GM12878 (cell line): Measurements from ENCODE around the gene ZBTB44. TPM values are rescaled to one million over a fixed set of nuclear protein-coding genes. Genes with fewer than 3 reads are reported as not detected.

Experiments
- ATAC-seq: fragments of 200-7000 bp; cut with Tn5 transposase; 3 replicates; pipeline ENCODE4 v1.9.1; 2020; ENCODE audit warnings: mild to moderate bottlenecking, moderate library complexity
- BruUV-seq: library from RNA; stranded (reverse); fragments of 400-500 nt; replicated peaks from 2 replicates; lab custom pipeline; 2021; lab: Mats Ljungman, UMichigan
- CTCF ChIA-PET: fragments of 300-600 bp; sonication (Branson Sonifier 250); formaldehyde crosslinking; extraction: SDS; loops from one replicate; lab custom pipeline; 2021; ENCODE audit warnings: inconsistent platforms; lab: Yijun Ruan, JAX
- POLR2A ChIA-PET: fragments of 350-600 bp; formaldehyde crosslinking; extraction: SDS; loops from one replicate; lab custom pipeline; 2021; ENCODE audit warnings: inconsistent platforms; lab: Charles Lee
- RAD21 ChIA-PET: fragments of 300-600 bp; sonication (Branson Sonifier 250); formaldehyde crosslinking; loops from one replicate; lab custom pipeline; 2023; ENCODE audit warnings: antibody characterized with exemption; ENCODE audit not compliant: unreplicated experiment; lab: Charles Lee
- SMC1A ChIA-PET: fragments of 300-600 bp; sonication (Branson Sonifier 250); formaldehyde crosslinking; loops from one replicate; lab custom pipeline; 2023; ENCODE audit not compliant: unreplicated experiment, uncharacterized antibody; lab: Charles Lee
- DNase-seq: peaks from one replicate; pipeline ENCODE4 v3.0.0-alpha.2; 2011; ENCODE audit warnings: low read depth, low spot score
- FAIRE-seq: peaks from 3 replicates; lab custom pipeline; 2011; peaks lifted over from hg19 to GRCh38; lab: Jason Lieb, UNC
- H2AFZ ChIP-seq: 2 replicates; pipeline ENCODE4 v1.6.0; 2011; ENCODE audit warnings: low read depth, low read length, control low read depth; ENCODE audit not compliant: control insufficient read depth
- H3K27ac ChIP-seq: 2 replicates; pipeline ENCODE4 v1.5.1; 2011; ENCODE audit warnings: control low read depth; ENCODE audit not compliant: control insufficient read depth, insufficient read depth
- H3K27me3 ChIP-seq, 2 experiments: replicated peaks in 1 of 2; 2 replicates each; pipeline versions ENCODE4 v1.6.0 to v1.6.1; 2011; ENCODE audit warnings: low read length in 1 of 2; ENCODE audit not compliant: control insufficient read depth in 2 of 2, insufficient read depth in 2 of 2
- H3K36me3 ChIP-seq, 2 experiments: 2 replicates each; pipeline ENCODE4 v1.5.1; 2011; ENCODE audit warnings: low read length in 1 of 2; ENCODE audit not compliant: control insufficient read depth in 2 of 2, insufficient read depth in 2 of 2
- H3K4me1 ChIP-seq: 2 replicates; pipeline ENCODE4 v1.6.1; 2011; ENCODE audit warnings: mild to moderate bottlenecking, low read length, moderate library complexity, mixed read lengths; ENCODE audit not compliant: control insufficient read depth, insufficient read depth
- H3K4me2 ChIP-seq: 2 replicates; pipeline ENCODE4 v1.6.0; 2011; ENCODE audit warnings: control low read depth; ENCODE audit not compliant: control insufficient read depth, insufficient read depth
- H3K4me3 ChIP-seq: fragments of 200-600 bp; sonication (generic); 2 replicates; pipeline ENCODE4 v1.5.1; 2016
- H3K79me2 ChIP-seq: 2 replicates; pipeline ENCODE4 v1.6.0; 2011; ENCODE audit warnings: low read length; ENCODE audit not compliant: control insufficient read depth, insufficient read depth
- H3K9ac ChIP-seq: 2 replicates; pipeline ENCODE4 v1.8.0; 2011; ENCODE audit warnings: low read length, control low read depth, mixed read lengths; ENCODE audit not compliant: control insufficient read depth, insufficient read depth
- H3K9me3 ChIP-seq: replicated peaks from 3 replicates; pipeline ENCODE4 v1.5.1; 2011; ENCODE audit warnings: mild to moderate bottlenecking, low read length; ENCODE audit not compliant: control insufficient read depth, insufficient read depth
- H4K20me1 ChIP-seq: 2 replicates; pipeline ENCODE4 v1.6.0; 2011; ENCODE audit not compliant: control insufficient read depth, insufficient read depth
- HDGF ChIP-seq: fragments of 450-650 bp; IDR thresholded peaks from 2 replicates; pipeline ENCODE4 v1.6.1; 2016; ENCODE audit warnings: antibody characterized with exemption
- MEF2A ChIP-seq: IDR thresholded peaks from 2 replicates; pipeline ENCODE4 v1.6.1; 2011; ENCODE audit warnings: low read depth, mild to moderate bottlenecking, low read length, moderate library complexity; ENCODE audit not compliant: insufficient read depth
- MYB ChIP-seq: fragments of 150-350 bp; IDR thresholded peaks from 2 replicates; pipeline ENCODE4 v1.6.1; 2014; ENCODE audit warnings: mild to moderate bottlenecking, low read depth, low read length, borderline replicate concordance
- NFYB ChIP-seq: IDR thresholded peaks from 2 replicates; pipeline ENCODE4 v1.6.1; 2011; ENCODE audit warnings: low read depth, mild to moderate bottlenecking, low read length, improper control_type of control experiment, moderate library complexity; ENCODE audit not compliant: insufficient read depth
- RAD21 ChIP-seq: IDR thresholded peaks from 2 replicates; pipeline ENCODE4 v1.6.1; 2011; ENCODE audit warnings: mild to moderate bottlenecking, low read depth, low read length, moderate library complexity; ENCODE audit not compliant: insufficient read depth
- RBBP5 ChIP-seq: fragments of 200-600 bp; sonication (generic); conservative IDR thresholded peaks from 2 replicates; pipeline ENCODE4 v1.6.1; 2016
- SREBF2 ChIP-seq: IDR thresholded peaks from 2 replicates; pipeline ENCODE4 v1.6.1; 2012; ENCODE audit warnings: mild to moderate bottlenecking, low read length
- ZNF207 ChIP-seq: fragments of 450-650 bp; IDR thresholded peaks from 2 replicates; pipeline ENCODE4 v1.6.1; 2014; ENCODE audit warnings: antibody characterized with exemption, mild to moderate bottlenecking, borderline replicate concordance
- WGBS: methylation state at CpG from one replicate; pipeline ENCODE4 v1.1.6; 2016; ENCODE audit warnings: low lambda C conversion rate; ENCODE audit not compliant: insufficient replicate concordance, insufficient coverage; ENCODE audit errors: missing lambda C conversion rate; 5-methylcytosine and 5-hydroxymethylcytosine counted together
- in situ Hi-C: fragments of 300-500 bp; cut with MboI; formaldehyde crosslinking; loops from 9 replicates; pipeline ENCODE4 v1.14.3; 2018; ENCODE audit warnings: mixed read lengths
- intact Hi-C: fragments of 100-400 bp; cut with micrococcal nuclease; formaldehyde crosslinking; loops from one replicate; pipeline ENCODE4 v1.14.2; 2022; ENCODE audit not compliant: unreplicated experiment
- polyA plus RNA-seq, 11 experiments: library from polyadenylated mRNA; depleted of rRNA in 4 of 11; unstranded in 6 of 11; stranded (reverse) in 5 of 11; fragments of >200 nt; fragmentation: Nextera tagmentation in 4 of 11; fragmentation: Illumina TruSeq in 1 of 11; extraction: Ambion mirVana in 4 of 11; extraction: Trizol in 1 of 11; gene quantifications; 1 replicate in 1 of 11; 2 replicates in 10 of 11; pipeline versions ENCODE4 v1.2.1 to v1.2.3, GENCODE V29; 2011 to 2016; ENCODE audit warnings: inconsistent platforms in 2 of 11, missing spikeins in 2 of 11, low read depth in 1 of 11
- total RNA-seq, 4 experiments: library from RNA; depleted of rRNA in 3 of 4; stranded (reverse); fragments of >200 nt in 3 of 4; fragmentation: Illumina TruSeq in 1 of 4; extraction: Trizol in 1 of 4; gene quantifications; 2 replicates each; pipeline versions ENCODE4 v1.2.1 to v1.2.3, GENCODE V29; 2013 to 2021
- TF ChIP-seq, protein P1 (sequence below): IDR thresholded peaks from 2 replicates; pipeline ENCODE4 v1.6.1; 2011; ENCODE audit warnings: borderline replicate concordance, low read depth, mild to moderate bottlenecking, moderate library complexity, low read length; ENCODE audit not compliant: insufficient read depth, poor library complexity, severe bottlenecking

ZBTB44 gene
- total and polyA plus RNA-seq, 10 of the 15 experiments (the other 5 are each of a cell fraction or from before 2014, with no cell fraction given): 2.8 to 38.2 (median 12.2) TPM

- SMC1A ChIA-PET: interaction anchor here (0.7 to 1.9 kb wide), 2 partner anchors 117 to 149 kb away, joined by 3 to 6 read pairs; no protein-coding TSS in a partner anchor
- WGBS: 100% methylated on average over 1 of the region's 1 CpG
- no peak overlapping the region for H3K4me3 ChIP-seq
- no peaks in the 10 kb centered on the region for H3K9me3 ChIP-seq
- RAD21 ChIA-PET: no interaction called here
- H3K27me3 ChIP-seq: no peaks in the 10 kb centered on the region
- POLR2A ChIA-PET: interaction anchor here (1.1 kb wide), 1 partner anchor 13 kb away, joined by 3 read pairs; no protein-coding TSS in a partner anchor
- H3K9ac ChIP-seq: no peak overlapping the region
- TF ChIP-seq RBBP5 (no peak), RAD21 (no peak), NFYB (no peak), ZNF207 (no peak), HDGF (no peak), SREBF2 (no peak), MYB (no peak), MEF2A (no peak)
- TF ChIP-seq, protein P1, sequence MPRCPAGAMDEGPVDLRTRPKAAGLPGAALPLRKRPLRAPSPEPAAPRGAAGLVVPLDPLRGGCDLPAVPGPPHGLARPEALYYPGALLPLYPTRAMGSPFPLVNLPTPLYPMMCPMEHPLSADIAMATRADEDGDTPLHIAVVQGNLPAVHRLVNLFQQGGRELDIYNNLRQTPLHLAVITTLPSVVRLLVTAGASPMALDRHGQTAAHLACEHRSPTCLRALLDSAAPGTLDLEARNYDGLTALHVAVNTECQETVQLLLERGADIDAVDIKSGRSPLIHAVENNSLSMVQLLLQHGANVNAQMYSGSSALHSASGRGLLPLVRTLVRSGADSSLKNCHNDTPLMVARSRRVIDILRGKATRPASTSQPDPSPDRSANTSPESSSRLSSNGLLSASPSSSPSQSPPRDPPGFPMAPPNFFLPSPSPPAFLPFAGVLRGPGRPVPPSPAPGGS: no peak
- no peaks in the 10 kb centered on the region for H3K36me3 ChIP-seq
- ATAC-seq (no peak), DNase-seq (no peak), FAIRE-seq (no peak)
- in situ Hi-C loops (no loop called here), intact Hi-C loops (no loop called here)
- CTCF ChIA-PET: interaction anchor here (1.3 to 2.3 kb wide), 3 partner anchors 38 to 537 kb away, joined by 3 to 6 read pairs (median 3); no protein-coding TSS in a partner anchor
- H4K20me1 ChIP-seq: no peaks in the 10 kb centered on the region
- no peak overlapping the region for H3K27ac ChIP-seq
- H2AFZ ChIP-seq: no peak overlapping the region
- H3K4me1 ChIP-seq: no peaks in the 10 kb centered on the region
- no peak overlapping the region for H3K4me2 ChIP-seq
- no TSS peak for BruUV-seq
- H3K79me2 ChIP-seq: no peaks in the 10 kb centered on the region
These were observed 15.5 kb upstream of the ZBTB44 start for GRCh38 chr11:130330101-130330684.
